ENCODE measurements around the gene MIDN. TPM values are rescaled to one million over a fixed set of nuclear protein-coding genes. Genes with fewer than 3 reads are reported as not detected.

MIDN gene
- total RNA-seq, 2 donors from 2014 or later: 35.8 to 42.9 TPM

- Histone ChIP-seq H3K36me3 (no peaks in the 10 kb centered on the region), H3K27ac (no peak overlapping the region), H3K9me3 (no peaks in the 10 kb centered on the region), H3K4me3 (no peak overlapping the region), H3K4me1 (replicated peaks) (no peaks in the 10 kb centered on the region), H3K27me3 (replicated peaks; ENCODE audit: insufficient read depth) (peaks cover 9% of the 10 kb centered on the region)
- WGBS: 91% methylated on average over 23 of the region's 24 CpGs
- intact Hi-C loops (cut with DNase I): no loop called here
- TF ChIP-seq CTCF (IDR thresholded peaks at IDR 0.05): no peak
- TF ChIP-seq POLR2AphosphoS5 (IDR thresholded peaks at IDR 0.05): no peak
- no peak for TF ChIP-seq POLR2A (IDR thresholded peaks at IDR 0.05)
- DNase-seq (ENCODE audit: low spot score): no peak
Observed at GRCh38 chr19:1290196-1290702, 41.9 kb downstream of the MIDN start.

DNA sequence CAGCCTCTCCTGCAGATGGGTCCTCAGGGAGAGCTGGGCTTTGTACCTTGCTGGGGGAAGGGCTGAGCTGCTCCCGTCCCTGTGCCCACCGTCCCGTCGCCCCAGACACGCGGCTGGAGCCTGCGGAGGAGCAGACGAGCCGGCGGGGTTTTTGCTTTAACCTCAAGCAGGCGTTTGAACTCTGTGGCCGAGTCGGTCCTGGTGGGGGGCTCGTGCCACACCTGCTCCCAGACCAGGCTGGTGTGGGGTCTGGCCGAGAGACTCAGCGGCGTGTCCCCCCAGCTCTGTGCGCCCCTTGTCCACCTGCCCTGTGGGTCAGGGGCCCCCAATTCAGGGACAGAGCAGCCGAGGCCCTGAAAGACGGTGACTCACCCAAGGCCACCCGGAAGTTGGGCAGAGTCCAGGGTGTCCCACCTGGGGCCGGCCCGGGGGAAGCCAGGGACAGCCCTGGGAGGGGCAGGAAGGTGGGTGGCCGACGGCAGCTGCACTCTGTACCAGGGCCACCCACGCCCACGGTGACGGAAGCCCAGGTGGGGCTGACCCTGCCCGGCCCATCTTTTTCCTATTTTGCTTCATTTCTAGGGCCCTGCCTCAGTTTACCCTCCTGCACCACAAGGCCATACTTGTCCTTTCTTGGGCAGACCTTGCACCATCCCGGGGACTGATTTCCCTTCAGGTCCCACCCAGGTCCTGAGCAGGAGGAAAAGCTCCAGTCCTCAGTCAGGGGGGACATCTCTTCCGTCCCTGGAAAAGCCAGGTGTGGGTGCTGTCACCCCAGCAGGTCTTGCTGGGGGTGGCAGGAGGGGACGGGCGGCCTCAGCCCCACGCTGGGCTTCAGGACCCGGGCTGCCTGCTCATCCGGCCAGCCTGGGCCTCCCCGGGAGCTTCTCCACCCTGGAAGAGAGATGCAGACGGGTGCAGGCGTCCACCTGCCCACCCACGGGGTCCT, 42.6 kb downstream of the MIDN start:
- Histone ChIP-seq H3K27ac (no peak overlapping the region), H3K4me1 (replicated peaks) (no peaks in the 10 kb centered on the region), H3K27me3 (replicated peaks; ENCODE audit: insufficient read depth) (peaks cover 9% of the 10 kb centered on the region), H3K4me3 (no peak overlapping the region), H3K36me3 (no peaks in the 10 kb centered on the region), H3K9me3 (no peaks in the 10 kb centered on the region)
- no peak for DNase-seq (ENCODE audit: low spot score)
- no peak for TF ChIP-seq POLR2AphosphoS5 (IDR thresholded peaks at IDR 0.05)
- no peak for TF ChIP-seq POLR2A (IDR thresholded peaks at IDR 0.05)
- TF ChIP-seq CTCF (IDR thresholded peaks at IDR 0.05): no peak
- WGBS: 75% methylated on average over 40 of the region's 40 CpGs
- intact Hi-C loops (cut with DNase I): no loop called here

DNA sequence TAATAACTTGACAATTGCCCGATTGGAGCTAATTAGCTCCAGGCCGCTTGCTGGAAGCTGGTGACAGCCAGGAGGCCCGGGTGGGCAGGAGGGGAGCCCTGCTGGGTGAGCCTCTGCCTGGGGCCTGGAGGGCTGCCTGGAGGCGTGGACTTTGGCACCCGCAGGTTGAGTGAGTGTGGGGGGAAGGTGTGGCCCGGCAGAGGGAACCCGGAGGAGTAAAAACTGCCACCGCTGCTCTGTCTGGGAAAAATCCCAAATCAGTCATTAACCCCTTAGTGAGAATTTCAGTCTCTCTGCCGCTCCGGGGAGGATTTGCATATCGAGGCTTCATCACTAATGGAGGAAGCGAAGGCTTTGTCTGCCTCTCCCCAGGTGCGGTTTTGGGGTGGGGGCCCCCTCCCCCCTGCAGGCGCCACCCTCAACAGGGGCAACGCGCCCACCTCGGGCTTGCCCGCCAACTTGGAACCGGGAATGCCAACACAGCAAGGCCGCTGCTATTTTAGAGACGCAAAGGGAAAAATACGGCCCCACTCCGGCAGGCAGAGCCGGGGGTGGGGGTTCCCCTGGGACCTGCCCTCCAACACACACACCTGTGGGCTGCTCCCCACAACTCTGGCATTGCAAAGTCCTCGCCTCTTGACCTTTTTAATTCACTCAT, 43.5 kb downstream of the MIDN start:
- Histone ChIP-seq H3K9me3 (no peaks in the 10 kb centered on the region), H3K27ac (no peak overlapping the region), H3K27me3 (replicated peaks; ENCODE audit: insufficient read depth) (peaks cover 6% of the 10 kb centered on the region), H3K4me1 (replicated peaks) (no peaks in the 10 kb centered on the region), H3K36me3 (no peaks in the 10 kb centered on the region), H3K4me3 (no peak overlapping the region)
- TF ChIP-seq POLR2A (IDR thresholded peaks at IDR 0.05) (no peak), CTCF (IDR thresholded peaks at IDR 0.05) (no peak)
- no peak for DNase-seq (ENCODE audit: low spot score)
- intact Hi-C loops (cut with DNase I): no loop called here
- 51% methylated on average over 25 of the region's 25 CpGs for WGBS

DNA sequence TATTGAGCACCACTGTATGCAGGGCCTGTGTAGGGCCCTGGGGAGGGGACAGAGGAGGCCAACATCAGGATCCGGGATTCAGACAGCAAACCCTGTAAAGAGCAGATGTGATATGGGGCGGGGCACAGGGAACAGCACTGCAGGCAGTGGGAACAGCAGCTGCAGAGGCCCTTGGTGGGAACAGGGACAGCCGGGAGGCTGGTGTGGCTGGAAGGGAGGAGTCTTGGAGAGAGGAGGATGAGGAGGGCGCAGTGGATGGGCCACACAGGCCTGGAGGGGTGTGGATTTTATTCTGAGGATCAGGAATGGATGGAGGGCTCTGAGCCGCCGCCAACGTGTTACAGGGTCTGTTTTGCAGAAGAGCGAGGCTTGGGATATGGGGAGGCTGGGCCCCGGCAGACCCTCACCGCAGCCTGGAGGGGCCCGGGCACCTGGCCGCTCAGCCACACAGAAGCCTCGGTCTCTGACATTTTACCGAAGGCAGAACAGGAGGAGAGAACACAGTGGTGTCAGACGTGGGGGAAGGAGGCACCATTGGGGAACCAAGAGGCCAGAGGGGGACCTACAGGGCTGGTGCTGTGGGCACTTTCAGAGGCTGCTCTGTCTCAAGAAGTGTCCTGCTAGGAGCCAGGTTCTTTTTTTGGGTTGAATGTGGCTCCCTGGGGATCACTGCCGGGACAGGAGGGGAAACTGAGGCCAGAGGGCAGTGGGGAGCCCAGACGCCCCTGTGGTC, 44.2 kb downstream of the MIDN start:
- 84% methylated on average over 17 of the region's 17 CpGs for WGBS
- no peak for DNase-seq (ENCODE audit: low spot score)
- no peak overlapping the region for H3K27ac ChIP-seq
- H3K27me3 ChIP-seq (replicated peaks; ENCODE audit: insufficient read depth): peaks cover 4% of the 10 kb centered on the region
- H3K9me3 ChIP-seq: no peaks in the 10 kb centered on the region
- intact Hi-C loops (cut with DNase I): no loop called here
- H3K4me1 ChIP-seq (replicated peaks): no peaks in the 10 kb centered on the region
- no peaks in the 10 kb centered on the region for H3K36me3 ChIP-seq
- no peak overlapping the region for H3K4me3 ChIP-seq
- TF ChIP-seq POLR2A (IDR thresholded peaks at IDR 0.05): no peak
- no peak for TF ChIP-seq POLR2AphosphoS5 (IDR thresholded peaks at IDR 0.05)
- TF ChIP-seq CTCF (IDR thresholded peaks at IDR 0.05): no peak
